A549 (cell line): ENCODE results near the gene NGEF. TPM values are rescaled to one million over a fixed set of nuclear protein-coding genes. Genes with fewer than 3 reads are reported as not detected.

Experiments used
- ATAC-seq, 2 experiments: fragments of 200-7000 bp in 1 of 2; fragments of >200 bp in 1 of 2; cut with Nextera tagmentation in 1 of 2; cut with Tn5 transposase in 1 of 2; 3 replicates each; pipeline versions ENCODE4 v1.8.0 to v1.9.1; 2018 to 2020; ENCODE audit warnings: mild to moderate bottlenecking in 1 of 2, moderate library complexity in 1 of 2
- CTCF ChIA-PET: fragments of 300-600 bp; sonication (Branson Sonifier 250); formaldehyde crosslinking; extraction: SDS; loops from one replicate; lab custom pipeline; 2021; ENCODE audit warnings: antibody characterized with exemption, inconsistent platforms; lab: Yijun Ruan, JAX
- POLR2A ChIA-PET: fragments of 350-600 bp; formaldehyde crosslinking; extraction: SDS; loops from one replicate; lab custom pipeline; 2021; ENCODE audit warnings: antibody characterized with exemption, inconsistent platforms; lab: Yijun Ruan, JAX
- DNase-seq, 2 experiments: peaks; one replicate each; pipeline versions ENCODE4 v3.0.0 to v3.0.0-alpha.2; 2011 to 2016; ENCODE audit warnings: low read depth in 1 of 2, low spot score in 1 of 2
- FAIRE-seq: peaks from 2 replicates; lab custom pipeline; 2011; peaks lifted over from hg19 to GRCh38; lab: Jason Lieb, UNC
- H3K27ac ChIP-seq, 2 experiments: fragments of >200 bp; sonication (Bioruptor Twin); formaldehyde crosslinking; 3 replicates each; pipeline ENCODE4 v1.5.1; 2016 to 2017
- H3K4me1 ChIP-seq: fragments of >200 bp; sonication (Bioruptor Twin); formaldehyde crosslinking; 3 replicates; pipeline ENCODE4 v1.6.1; 2016
- H3K4me2 ChIP-seq: fragments of >200 bp; sonication (Bioruptor Twin); formaldehyde crosslinking; 3 replicates; pipeline ENCODE4 v1.6.1; 2016
- H3K4me3 ChIP-seq: fragments of >200 bp; sonication (Bioruptor Twin); formaldehyde crosslinking; 3 replicates; pipeline ENCODE4 v1.5.1; 2016
- H3K9me3 ChIP-seq: fragments of >200 bp; sonication (Bioruptor Twin); formaldehyde crosslinking; 3 replicates; pipeline ENCODE4 v1.6.1; 2016
- BHLHE40 ChIP-seq: IDR thresholded peaks from 2 replicates; pipeline ENCODE4 v1.6.1; 2012; ENCODE audit warnings: low read depth, low read length, inconsistent platforms
- EHF ChIP-seq: fragments of 250-450 bp; sonication (Bioruptor Pico); IDR thresholded peaks from 2 replicates; pipeline ENCODE4 v1.5.0; 2020; ENCODE audit warnings: mild to moderate bottlenecking
- FOSB ChIP-seq: fragments of 250-450 bp; sonication (Bioruptor Pico); IDR thresholded peaks from 2 replicates; pipeline ENCODE4 v1.5.0; 2020; ENCODE audit warnings: mild to moderate bottlenecking, moderate library complexity
- GATA3 ChIP-seq: IDR thresholded peaks from 2 replicates; pipeline ENCODE4 v1.6.1; 2012; ENCODE audit warnings: borderline replicate concordance
- HEYL ChIP-seq: fragments of 250-450 bp; sonication (Bioruptor Pico); IDR thresholded peaks from 2 replicates; pipeline ENCODE4 v1.8.0; 2021; ENCODE audit warnings: mild to moderate bottlenecking, moderate library complexity
- KDM1A ChIP-seq: fragments of 200-600 bp; sonication (generic); IDR thresholded peaks from 2 replicates; pipeline ENCODE4 v1.6.1; 2016; ENCODE audit warnings: low read depth, mild to moderate bottlenecking
- MAZ ChIP-seq: fragments of 150-350 bp; IDR thresholded peaks from 2 replicates; pipeline ENCODE4 v1.6.1; 2014; ENCODE audit warnings: antibody characterized with exemption, low read depth, low read length, borderline replicate concordance
- NFE2L2 ChIP-seq: fragments of 150-350 bp; conservative IDR thresholded peaks from 2 replicates; pipeline ENCODE4 v1.6.1; 2014; ENCODE audit warnings: low read length
- PHF8 ChIP-seq: fragments of 200-600 bp; sonication (generic); IDR thresholded peaks from 2 replicates; pipeline ENCODE4 v1.6.1; 2016; ENCODE audit warnings: low read depth, mild to moderate bottlenecking, antibody characterized with exemption, moderate library complexity, borderline replicate concordance
- TFCP2L1 ChIP-seq: fragments of 250-450 bp; sonication (Bioruptor Pico); IDR thresholded peaks from 2 replicates; pipeline ENCODE4 v1.5.0; 2021; ENCODE audit warnings: mild to moderate bottlenecking
- ZC3H11A ChIP-seq: fragments of 450-650 bp; IDR thresholded peaks from 2 replicates; pipeline ENCODE4 v1.6.1; 2014; ENCODE audit warnings: antibody characterized with exemption, mild to moderate bottlenecking
- ZSCAN20 ChIP-seq: fragments of 250-450 bp; sonication (Bioruptor Pico); IDR thresholded peaks from 2 replicates; pipeline ENCODE4 v1.8.0; 2022; ENCODE audit warnings: mild to moderate bottlenecking, moderate library complexity
- WGBS: methylation state at CpG from one replicate; pipeline ENCODE4 v1.1.6; 2017; ENCODE audit errors: missing lambda C conversion rate; 5-methylcytosine and 5-hydroxymethylcytosine counted together
- polyA plus RNA-seq, 4 experiments: library from polyadenylated mRNA; depleted of rRNA in 3 of 4; stranded (reverse); fragments of >200 nt; fragmentation: RNase III in 1 of 4; extraction: RNeasy Plus Mini Kit Qiagen cat#74134 plus additional on column Dnase treatment in 1 of 4; gene quantifications; 2 replicates in 3 of 4; 3 replicates in 1 of 4; pipeline ENCODE4 v1.2.3, GENCODE V29; 2011 to 2017
- TF ChIP-seq, protein P1 (sequence below): fragments of 150-350 bp; IDR thresholded peaks from 2 replicates; pipeline ENCODE4 v1.6.1; 2014; ENCODE audit warnings: low read depth, mild to moderate bottlenecking, low read length
- TF ChIP-seq, protein P2 (sequence below): IDR thresholded peaks from 2 replicates; pipeline ENCODE4 v1.6.1; 2012
- TF ChIP-seq, protein P3 (sequence below): IDR thresholded peaks from 2 replicates; pipeline ENCODE4 v1.6.1; 2012
- TF ChIP-seq, protein P4 (sequence below): IDR thresholded peaks from 2 replicates; pipeline ENCODE4 v1.6.1; 2012; ENCODE audit warnings: low read depth, borderline replicate concordance
- TF ChIP-seq, protein P5 (sequence below): fragments of >200 bp; sonication (Bioruptor Twin); formaldehyde crosslinking; IDR thresholded peaks from 3 replicates; pipeline ENCODE4 v1.5.1; 2016
- TF ChIP-seq, protein P6 (sequence below): fragments of 250-450 bp; sonication (Bioruptor Pico); IDR thresholded peaks from 2 replicates; pipeline ENCODE4 v1.5.0; 2021; ENCODE audit warnings: mild to moderate bottlenecking, moderate library complexity, borderline replicate concordance
- TF ChIP-seq, protein P7 (sequence below): fragments of 450-650 bp; IDR thresholded peaks from 2 replicates; pipeline ENCODE4 v1.6.1; 2014; ENCODE audit warnings: antibody characterized with exemption

The NGEF gene
- polyA plus RNA-seq, 2 of the 4 experiments (the other 2 are of a cell fraction): 8.1 to 9.7 TPM

DNA sequence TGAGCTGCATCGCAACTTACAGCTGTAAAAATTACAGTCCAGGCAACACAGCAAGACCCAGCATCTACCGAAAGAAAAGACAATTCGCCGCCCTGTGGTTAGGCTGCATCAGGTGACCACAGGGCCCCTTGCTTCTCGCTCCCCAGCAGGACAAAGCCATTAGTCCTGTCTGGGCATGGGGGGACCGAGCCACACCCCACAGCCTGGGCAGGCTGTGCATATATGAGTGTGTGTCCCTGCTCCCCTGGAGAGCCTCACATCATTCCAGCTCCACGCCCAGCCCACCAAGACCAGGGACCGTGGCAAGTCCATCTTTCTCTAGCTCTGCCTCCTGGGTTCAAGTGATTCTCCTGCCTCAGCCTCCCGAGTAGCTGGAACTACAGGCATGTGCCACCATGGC is 109.1 kb downstream of the NGEF start:
- Histone ChIP-seq H3K4me1 (peaks cover 30% of the 10 kb centered on the region), H3K4me2 (no peak overlapping the region), H3K9me3 (no peaks in the 10 kb centered on the region), H3K27ac (peak overlapping the region; percentile 24 to 99; a peak in 4 of 6 replicates), H3K4me3 (no peak overlapping the region)
- ChIA-PET POLR2A (no interaction called here), CTCF (no interaction called here)
- ATAC-seq: no peak
- FAIRE-seq: no peak
- TF ChIP-seq, protein P1, sequence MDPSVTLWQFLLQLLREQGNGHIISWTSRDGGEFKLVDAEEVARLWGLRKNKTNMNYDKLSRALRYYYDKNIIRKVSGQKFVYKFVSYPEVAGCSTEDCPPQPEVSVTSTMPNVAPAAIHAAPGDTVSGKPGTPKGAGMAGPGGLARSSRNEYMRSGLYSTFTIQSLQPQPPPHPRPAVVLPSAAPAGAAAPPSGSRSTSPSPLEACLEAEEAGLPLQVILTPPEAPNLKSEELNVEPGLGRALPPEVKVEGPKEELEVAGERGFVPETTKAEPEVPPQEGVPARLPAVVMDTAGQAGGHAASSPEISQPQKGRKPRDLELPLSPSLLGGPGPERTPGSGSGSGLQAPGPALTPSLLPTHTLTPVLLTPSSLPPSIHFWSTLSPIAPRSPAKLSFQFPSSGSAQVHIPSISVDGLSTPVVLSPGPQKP: no peak
- no peak for TF ChIP-seq EHF
- no peak for TF ChIP-seq KDM1A
- TF ChIP-seq ZSCAN20: no peak
- TF ChIP-seq, protein P2, sequence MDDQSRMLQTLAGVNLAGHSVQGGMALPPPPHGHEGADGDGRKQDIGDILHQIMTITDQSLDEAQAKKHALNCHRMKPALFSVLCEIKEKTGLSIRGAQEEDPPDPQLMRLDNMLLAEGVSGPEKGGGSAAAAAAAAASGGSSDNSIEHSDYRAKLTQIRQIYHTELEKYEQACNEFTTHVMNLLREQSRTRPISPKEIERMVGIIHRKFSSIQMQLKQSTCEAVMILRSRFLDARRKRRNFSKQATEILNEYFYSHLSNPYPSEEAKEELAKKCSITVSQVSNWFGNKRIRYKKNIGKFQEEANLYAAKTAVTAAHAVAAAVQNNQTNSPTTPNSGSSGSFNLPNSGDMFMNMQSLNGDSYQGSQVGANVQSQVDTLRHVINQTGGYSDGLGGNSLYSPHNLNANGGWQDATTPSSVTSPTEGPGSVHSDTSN: no peak
- TF ChIP-seq TFCP2L1: no peak
- TF ChIP-seq PHF8: no peak
- TF ChIP-seq NFE2L2: no peak
- TF ChIP-seq, protein P3, sequence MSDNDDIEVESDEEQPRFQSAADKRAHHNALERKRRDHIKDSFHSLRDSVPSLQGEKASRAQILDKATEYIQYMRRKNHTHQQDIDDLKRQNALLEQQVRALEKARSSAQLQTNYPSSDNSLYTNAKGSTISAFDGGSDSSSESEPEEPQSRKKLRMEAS: no peak
- TF ChIP-seq, protein P4, sequence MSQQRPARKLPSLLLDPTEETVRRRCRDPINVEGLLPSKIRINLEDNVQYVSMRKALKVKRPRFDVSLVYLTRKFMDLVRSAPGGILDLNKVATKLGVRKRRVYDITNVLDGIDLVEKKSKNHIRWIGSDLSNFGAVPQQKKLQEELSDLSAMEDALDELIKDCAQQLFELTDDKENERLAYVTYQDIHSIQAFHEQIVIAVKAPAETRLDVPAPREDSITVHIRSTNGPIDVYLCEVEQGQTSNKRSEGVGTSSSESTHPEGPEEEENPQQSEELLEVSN: no peak
- TF ChIP-seq HEYL (CRISPR knock-in tag): no peak
- no peak for TF ChIP-seq BHLHE40
- TF ChIP-seq, protein P5, sequence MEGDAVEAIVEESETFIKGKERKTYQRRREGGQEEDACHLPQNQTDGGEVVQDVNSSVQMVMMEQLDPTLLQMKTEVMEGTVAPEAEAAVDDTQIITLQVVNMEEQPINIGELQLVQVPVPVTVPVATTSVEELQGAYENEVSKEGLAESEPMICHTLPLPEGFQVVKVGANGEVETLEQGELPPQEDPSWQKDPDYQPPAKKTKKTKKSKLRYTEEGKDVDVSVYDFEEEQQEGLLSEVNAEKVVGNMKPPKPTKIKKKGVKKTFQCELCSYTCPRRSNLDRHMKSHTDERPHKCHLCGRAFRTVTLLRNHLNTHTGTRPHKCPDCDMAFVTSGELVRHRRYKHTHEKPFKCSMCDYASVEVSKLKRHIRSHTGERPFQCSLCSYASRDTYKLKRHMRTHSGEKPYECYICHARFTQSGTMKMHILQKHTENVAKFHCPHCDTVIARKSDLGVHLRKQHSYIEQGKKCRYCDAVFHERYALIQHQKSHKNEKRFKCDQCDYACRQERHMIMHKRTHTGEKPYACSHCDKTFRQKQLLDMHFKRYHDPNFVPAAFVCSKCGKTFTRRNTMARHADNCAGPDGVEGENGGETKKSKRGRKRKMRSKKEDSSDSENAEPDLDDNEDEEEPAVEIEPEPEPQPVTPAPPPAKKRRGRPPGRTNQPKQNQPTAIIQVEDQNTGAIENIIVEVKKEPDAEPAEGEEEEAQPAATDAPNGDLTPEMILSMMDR: no peak
- TF ChIP-seq ZC3H11A: no peak
- TF ChIP-seq MAZ: no peak
- TF ChIP-seq, protein P6, sequence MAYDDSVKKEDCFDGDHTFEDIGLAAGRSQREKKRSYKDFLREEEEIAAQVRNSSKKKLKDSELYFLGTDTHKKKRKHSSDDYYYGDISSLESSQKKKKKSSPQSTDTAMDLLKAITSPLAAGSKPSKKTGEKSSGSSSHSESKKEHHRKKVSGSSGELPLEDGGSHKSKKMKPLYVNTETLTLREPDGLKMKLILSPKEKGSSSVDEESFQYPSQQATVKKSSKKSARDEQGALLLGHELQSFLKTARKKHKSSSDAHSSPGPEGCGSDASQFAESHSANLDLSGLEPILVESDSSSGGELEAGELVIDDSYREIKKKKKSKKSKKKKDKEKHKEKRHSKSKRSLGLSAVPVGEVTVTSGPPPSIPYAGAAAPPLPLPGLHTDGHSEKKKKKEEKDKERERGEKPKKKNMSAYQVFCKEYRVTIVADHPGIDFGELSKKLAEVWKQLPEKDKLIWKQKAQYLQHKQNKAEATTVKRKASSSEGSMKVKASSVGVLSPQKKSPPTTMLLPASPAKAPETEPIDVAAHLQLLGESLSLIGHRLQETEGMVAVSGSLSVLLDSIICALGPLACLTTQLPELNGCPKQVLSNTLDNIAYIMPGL (CRISPR knock-in tag): no peak
- TF ChIP-seq, protein P7, sequence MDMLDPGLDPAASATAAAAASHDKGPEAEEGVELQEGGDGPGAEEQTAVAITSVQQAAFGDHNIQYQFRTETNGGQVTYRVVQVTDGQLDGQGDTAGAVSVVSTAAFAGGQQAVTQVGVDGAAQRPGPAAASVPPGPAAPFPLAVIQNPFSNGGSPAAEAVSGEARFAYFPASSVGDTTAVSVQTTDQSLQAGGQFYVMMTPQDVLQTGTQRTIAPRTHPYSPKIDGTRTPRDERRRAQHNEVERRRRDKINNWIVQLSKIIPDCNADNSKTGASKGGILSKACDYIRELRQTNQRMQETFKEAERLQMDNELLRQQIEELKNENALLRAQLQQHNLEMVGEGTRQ: no peak
- TF ChIP-seq GATA3: no peak
- no peak for TF ChIP-seq FOSB (CRISPR knock-in tag)
- DNase-seq: no peak
- 82% methylated on average over 9 of the region's 9 CpGs for WGBS
